HEK293 (cell line): ENCODE data around the gene CAPZB.

ENCODE experiments used
- CTCF ChIA-PET: fragments of 350-600 bp; formaldehyde crosslinking; extraction: SDS; loops from one replicate; lab custom pipeline; 2021; ENCODE audit warnings: antibody characterized with exemption; lab: Yijun Ruan, JAX
- POLR2A ChIA-PET: fragments of 300-600 bp; formaldehyde crosslinking; extraction: SDS; loops from one replicate; lab custom pipeline; 2020; ENCODE audit warnings: antibody characterized with exemption, inconsistent platforms; lab: Yijun Ruan, JAX
- H3K27ac ChIP-seq: fragments of 200-500 bp; sonication (Bioruptor generic); 2 replicates; pipeline ENCODE4 v1.5.1; 2014; ENCODE audit warnings: low read depth, low read length, control low read depth, inconsistent platforms; ENCODE audit errors: extremely low read depth
- H3K36me3 ChIP-seq, 2 experiments: fragments of 200-500 bp in 1 of 2; sonication (Bioruptor generic) in 1 of 2; 1 replicate in 1 of 2; 2 replicates in 1 of 2; pipeline ENCODE4 v1.5.1; 2014 to 2017; ENCODE audit warnings: inconsistent platforms in 2 of 2, low read length in 2 of 2; ENCODE audit not compliant: control insufficient read depth in 2 of 2, insufficient read depth in 1 of 2
- H3K4me1 ChIP-seq: fragments of 200-500 bp; sonication (Bioruptor generic); 2 replicates; pipeline ENCODE4 v1.5.1; 2014; ENCODE audit warnings: mild to moderate bottlenecking, low read length, inconsistent platforms; ENCODE audit not compliant: control insufficient read depth, insufficient read depth
- H3K4me3 ChIP-seq: 2 replicates; pipeline ENCODE4 v1.5.1; 2011; ENCODE audit warnings: low read depth, mild to moderate bottlenecking, control low read depth, low read length, moderate library complexity
- H3K9me3 ChIP-seq: fragments of 200-500 bp; sonication (Bioruptor generic); 2 replicates; pipeline ENCODE4 v1.5.1; 2014; ENCODE audit warnings: low read depth, low read length, inconsistent platforms; ENCODE audit not compliant: control insufficient read depth, insufficient read depth
- FEZF1 ChIP-seq: fragments of 450-650 bp; formaldehyde crosslinking; IDR thresholded peaks from 2 replicates; pipeline ENCODE4 v1.5.1; 2016; ENCODE audit warnings: missing biosample characterization, missing genetic modification characterization
- HOXD13 ChIP-seq: sonication (generic); formaldehyde crosslinking; IDR thresholded peaks from 2 replicates; pipeline ENCODE4 v1.8.0; 2022; ENCODE audit warnings: missing genetic modification reagents, borderline replicate concordance
- KLF17 ChIP-seq: fragments of 450-650 bp; formaldehyde crosslinking; IDR thresholded peaks from 2 replicates; pipeline ENCODE4 v1.5.1; 2016; ENCODE audit warnings: missing biosample characterization, missing genetic modification characterization
- PATZ1 ChIP-seq: fragments of 450-650 bp; formaldehyde crosslinking; IDR thresholded peaks from 2 replicates; pipeline ENCODE4 v1.5.1; 2016; ENCODE audit warnings: missing biosample characterization, missing genetic modification characterization
- SALL2 ChIP-seq: fragments of 450-650 bp; formaldehyde crosslinking; IDR thresholded peaks from 2 replicates; pipeline ENCODE4 v1.5.0; 2017; ENCODE audit warnings: missing biosample characterization, mild to moderate bottlenecking, missing genetic modification characterization, borderline replicate concordance
- TRIM28 ChIP-seq: IDR thresholded peaks from 2 replicates; pipeline ENCODE4 v1.6.1; 2011; ENCODE audit warnings: low read length, control low read depth, borderline replicate concordance
- TSHZ1 ChIP-seq: fragments of 450-650 bp; formaldehyde crosslinking; IDR thresholded peaks from 2 replicates; pipeline ENCODE4 v1.5.1; 2016; ENCODE audit warnings: missing biosample characterization, missing genetic modification characterization, borderline replicate concordance
- YY2 ChIP-seq: fragments of 450-650 bp; formaldehyde crosslinking; IDR thresholded peaks from 2 replicates; pipeline ENCODE4 v1.5.1; 2016; ENCODE audit warnings: missing biosample characterization, missing genetic modification characterization
- ZNF146 ChIP-seq: fragments of 450-650 bp; formaldehyde crosslinking; IDR thresholded peaks from 2 replicates; pipeline ENCODE4 v1.5.1; 2016; ENCODE audit warnings: missing biosample characterization, missing genetic modification characterization
- ZNF148 ChIP-seq: fragments of 450-650 bp; formaldehyde crosslinking; IDR thresholded peaks from 2 replicates; pipeline ENCODE4 v1.5.0; 2017; ENCODE audit warnings: missing biosample characterization, missing genetic modification characterization, borderline replicate concordance
- ZNF155 ChIP-seq: fragments of 450-650 bp; formaldehyde crosslinking; IDR thresholded peaks from 2 replicates; pipeline ENCODE4 v1.5.1; 2016; ENCODE audit warnings: missing biosample characterization, missing genetic modification characterization
- ZNF2 ChIP-seq: fragments of 450-650 bp; formaldehyde crosslinking; IDR thresholded peaks from 2 replicates; pipeline ENCODE4 v1.5.1; 2016; ENCODE audit warnings: missing biosample characterization, missing genetic modification characterization
- ZNF23 ChIP-seq: fragments of 450-650 bp; formaldehyde crosslinking; IDR thresholded peaks from 2 replicates; pipeline ENCODE4 v1.5.1; 2016; ENCODE audit warnings: missing biosample characterization, missing genetic modification characterization, borderline replicate concordance
- ZNF26 ChIP-seq: fragments of 450-650 bp; formaldehyde crosslinking; IDR thresholded peaks from 2 replicates; pipeline ENCODE4 v1.5.1; 2016; ENCODE audit warnings: missing biosample characterization, missing genetic modification characterization
- ZNF501 ChIP-seq: fragments of 450-650 bp; formaldehyde crosslinking; IDR thresholded peaks from 2 replicates; pipeline ENCODE4 v1.5.1; 2016; ENCODE audit warnings: missing biosample characterization, missing genetic modification characterization
- ZNF561 ChIP-seq: fragments of 450-650 bp; IDR thresholded peaks from 2 replicates; pipeline ENCODE4 v1.5.1; 2018; ENCODE audit warnings: missing biosample characterization, missing genetic modification characterization, borderline replicate concordance
- ZNF664 ChIP-seq: fragments of 450-650 bp; formaldehyde crosslinking; IDR thresholded peaks from 2 replicates; pipeline ENCODE4 v1.5.1; 2016; ENCODE audit warnings: missing biosample characterization, missing genetic modification characterization

Gene CAPZB

GRCh38 chr1:19421365-19421764 is 64.0 kb downstream of the CAPZB start:
- Histone ChIP-seq H3K4me1 (no peaks in the 10 kb centered on the region), H3K27ac (no peak overlapping the region)

More at GRCh38 chr1:19421365-19421764, 64.0 kb downstream of the CAPZB start:
- H3K36me3 ChIP-seq, result peaks cover 0 to 34% of the 10 kb centered on the region in 2 experiments; a peak in 1 of 3 replicates
- POLR2A ChIA-PET, result no interaction called here
- no peak for TF ChIP-seq KLF17 (tag by site-specific recombination)
- no peak for TF ChIP-seq TSHZ1 (tag by site-specific recombination)
- no peak for TF ChIP-seq ZNF148 (tag by site-specific recombination)
- no peak for TF ChIP-seq ZNF561
- TF ChIP-seq ZNF26 (tag by site-specific recombination), result no peak
- no peak for TF ChIP-seq ZNF664 (tag by site-specific recombination)
- no peak for TF ChIP-seq PATZ1
- no peak for TF ChIP-seq TRIM28
- no peak for TF ChIP-seq ZNF501 (tag by site-specific recombination)
- TF ChIP-seq ZNF23 (tag by site-specific recombination), result no peak
- no peak for TF ChIP-seq ZNF146
- TF ChIP-seq ZNF2 (tag by site-specific recombination), result no peak
- no peak for TF ChIP-seq ZNF155
- TF ChIP-seq FEZF1 (tag by site-specific recombination), result no peak
- no peak for TF ChIP-seq SALL2 (tag by site-specific recombination)
- TF ChIP-seq HOXD13, result no peak
- no peak for TF ChIP-seq YY2 (tag by site-specific recombination)
- H3K4me3 ChIP-seq, result no peak overlapping the region
- CTCF ChIA-PET, result no interaction called here
- no peaks in the 10 kb centered on the region for H3K9me3 ChIP-seq
